SU-DHL-6 (cell line): ENCODE results near the gene FAM237B.

Source experiments
- H2AFZ ChIP-seq: fragments of 200-600 bp; sonication (generic); 2 replicates; pipeline ENCODE4 v1.6.1; 2014; ENCODE audit warnings: low read depth, mild to moderate bottlenecking, moderate library complexity, mixed read lengths, antibody characterized with exemption, low read length; ENCODE audit not compliant: severe bottlenecking
- H3F3A ChIP-seq: fragments of 200-600 bp; shearing (Covaris generic); 2 replicates; pipeline ENCODE4 v1.6.0; 2016; ENCODE audit warnings: antibody characterized with exemption, mild to moderate bottlenecking; ENCODE audit not compliant: insufficient read depth
- H3K27ac ChIP-seq: fragments of 200-600 bp; sonication (generic); 2 replicates; pipeline ENCODE4 v1.5.1; 2016; ENCODE audit warnings: low read depth, mild to moderate bottlenecking, low read length, moderate library complexity, mixed read lengths
- H3K27me3 ChIP-seq: fragments of 200-600 bp; sonication (generic), shearing (Covaris generic); 2 replicates; pipeline ENCODE4 v1.6.0; 2014; ENCODE audit warnings: mild to moderate bottlenecking, low read length
- H3K36me3 ChIP-seq: fragments of 200-600 bp; sonication (generic); 2 replicates; pipeline ENCODE4 v1.6.1; 2014; ENCODE audit warnings: mild to moderate bottlenecking, low read length, mixed read lengths
- H3K4me2 ChIP-seq: fragments of 300-600, 200-600 bp; shearing (Covaris generic), sonication (generic); 2 replicates; pipeline ENCODE4 v1.6.0; 2014; ENCODE audit warnings: low read length, low read depth, mild to moderate bottlenecking; ENCODE audit not compliant: poor library complexity, severe bottlenecking
- H3K4me3 ChIP-seq: fragments of 200-600 bp; sonication (generic); 2 replicates; pipeline ENCODE4 v1.5.1; 2014; ENCODE audit warnings: antibody characterized with exemption, low read length, mild to moderate bottlenecking, mixed read lengths; ENCODE audit not compliant: insufficient read depth, poor library complexity, severe bottlenecking
- H3K79me2 ChIP-seq: fragments of 200-600 bp; sonication (generic); 2 replicates; pipeline ENCODE4 v1.6.1; 2014; ENCODE audit warnings: mild to moderate bottlenecking, low read length, moderate library complexity; ENCODE audit not compliant: insufficient read depth
- H3K9ac ChIP-seq: fragments of 200-600 bp; sonication (generic); 2 replicates; pipeline ENCODE4 v1.7.0; 2014; ENCODE audit warnings: mild to moderate bottlenecking, low read length
- H3K9me2 ChIP-seq: fragments of 200-600 bp; sonication (generic); replicated peaks from 2 replicates; pipeline ENCODE4 v1.6.1; 2014; ENCODE audit warnings: low read length; ENCODE audit not compliant: insufficient read depth
- H3K9me3 ChIP-seq: fragments of 200-600 bp; sonication (generic); 2 replicates; pipeline ENCODE4 v1.6.1; 2014; ENCODE audit warnings: low read length, mixed read lengths; ENCODE audit not compliant: insufficient read depth
- H4K20me1 ChIP-seq: fragments of 200-600 bp; sonication (generic); 2 replicates; pipeline ENCODE4 v1.6.1; 2014; ENCODE audit warnings: low read depth, mild to moderate bottlenecking, antibody characterized with exemption, low read length, moderate library complexity, mixed read lengths
- CTCF ChIP-seq: fragments of 200-600 bp; sonication (generic); IDR thresholded peaks from one replicate; pipeline ENCODE4 v1.5.1; 2017; ENCODE audit warnings: antibody characterized with exemption, mild to moderate bottlenecking, low read length, moderate library complexity; ENCODE audit not compliant: insufficient read depth, poor library complexity, severe bottlenecking
- EZH2phosphoT487 ChIP-seq: fragments of 200-600 bp; sonication (generic), shearing (Covaris generic); conservative IDR thresholded peaks from 2 replicates; pipeline ENCODE4 v1.6.1; 2018; ENCODE audit warnings: mild to moderate bottlenecking, antibody characterized with exemption, low read length, moderate library complexity, mixed read lengths

Gene FAM237B

GRCh38 chr7:90326500-90326899 lies 5.4 kb upstream of the FAM237B start:
- H3K4me3 ChIP-seq, result no peak overlapping the region
- H3K4me2 ChIP-seq, result no peak overlapping the region
- no peak for TF ChIP-seq EZH2phosphoT487
- TF ChIP-seq CTCF, result no peak
- H3K9me3 ChIP-seq, result no peaks in the 10 kb centered on the region
- no peak overlapping the region for H3K27ac ChIP-seq
- no peaks in the 10 kb centered on the region for H3F3A ChIP-seq
- H3K36me3 ChIP-seq, result no peaks in the 10 kb centered on the region
- peaks cover 2% of the 10 kb centered on the region; the same call in 1 of the 2 replicates for H3K27me3 ChIP-seq
- no peak overlapping the region for H3K9ac ChIP-seq
- no peaks in the 10 kb centered on the region for H4K20me1 ChIP-seq
- H3K79me2 ChIP-seq, result no peaks in the 10 kb centered on the region
- no peaks in the 10 kb centered on the region for H3K9me2 ChIP-seq
- no peak overlapping the region for H2AFZ ChIP-seq

- H3K27ac ChIP-seq, result no peak overlapping the region
- H3K4me2 ChIP-seq, result no peak overlapping the region
- no peaks in the 10 kb centered on the region for H3K27me3 ChIP-seq
- no peak overlapping the region for H3K9ac ChIP-seq
- H3K9me2 ChIP-seq, result no peaks in the 10 kb centered on the region
- H3K4me3 ChIP-seq, result no peak overlapping the region
- no peaks in the 10 kb centered on the region for H3K9me3 ChIP-seq
- H2AFZ ChIP-seq, result no peak overlapping the region
- no peaks in the 10 kb centered on the region for H3K36me3 ChIP-seq
- no peak for TF ChIP-seq EZH2phosphoT487
- no peaks in the 10 kb centered on the region for H3F3A ChIP-seq
- no peaks in the 10 kb centered on the region for H4K20me1 ChIP-seq
- H3K79me2 ChIP-seq, result no peaks in the 10 kb centered on the region
Measured at GRCh38 chr7:90322837-90323236, 1.7 kb upstream of the FAM237B start.

- no peaks in the 10 kb centered on the region for H3K79me2 ChIP-seq
- no peak overlapping the region for H3K27ac ChIP-seq
- no peaks in the 10 kb centered on the region for H3K36me3 ChIP-seq
- H4K20me1 ChIP-seq, result no peaks in the 10 kb centered on the region
- H3K4me3 ChIP-seq, result no peak overlapping the region
- H3K9me2 ChIP-seq, result no peaks in the 10 kb centered on the region
- no peaks in the 10 kb centered on the region for H3F3A ChIP-seq
- TF ChIP-seq EZH2phosphoT487 (no peak), CTCF (no peak)
- H3K9ac ChIP-seq, result no peak overlapping the region
- no peaks in the 10 kb centered on the region for H3K9me3 ChIP-seq
- no peaks in the 10 kb centered on the region for H3K27me3 ChIP-seq
- no peak overlapping the region for H3K4me2 ChIP-seq
- no peak overlapping the region for H2AFZ ChIP-seq
Measured at GRCh38 chr7:90320418-90320800, 695 bp downstream of the FAM237B start.

- Histone ChIP-seq H3K9me3 (no peaks in the 10 kb centered on the region), H2AFZ (no peak overlapping the region), H4K20me1 (no peaks in the 10 kb centered on the region), H3K79me2 (no peaks in the 10 kb centered on the region), H3K9ac (no peak overlapping the region), H3K36me3 (no peaks in the 10 kb centered on the region), H3K4me3 (no peak overlapping the region), H3K27me3 (no peaks in the 10 kb centered on the region), H3K4me2 (no peak overlapping the region), H3K9me2 (no peaks in the 10 kb centered on the region), H3F3A (no peaks in the 10 kb centered on the region), H3K27ac (no peak overlapping the region)
- TF ChIP-seq EZH2phosphoT487 (no peak), CTCF (no peak)
Measured at GRCh38 chr7:90320014-90320413, 1.1 kb downstream of the FAM237B start.
